ENCODE measurements around the gene CDH23.

- TF ChIP-seq CTCF (IDR thresholded peaks at IDR 0.05) (no peak), POLR2A (IDR thresholded peaks at IDR 0.05; ENCODE audit: low read depth) (no peak)
Measured at GRCh38 chr10:71355886-71356285, 40.8 kb upstream of the CDH23 start.
